H1 (cell line): ENCODE measurements around the gene ADAMTS4. TPM values are rescaled to one million over a fixed set of nuclear protein-coding genes. Genes with fewer than 3 reads are reported as not detected.
A peak's percentile ranks its signal among the peaks of the same experiment; 100 is the strongest.

Source experiments
- CTCF ChIA-PET: fragments of 300-600 bp; sonication (Branson Sonifier 250); formaldehyde crosslinking; loops from one replicate; lab custom pipeline; 2021; ENCODE audit not compliant: partially characterized antibody; lab: Charles Lee
- POLR2A ChIA-PET: fragments of 300-600 bp; sonication (Branson Sonifier 250); formaldehyde crosslinking; loops from one replicate; lab custom pipeline; 2021; ENCODE audit warnings: inconsistent platforms; ENCODE audit not compliant: partially characterized antibody; lab: Charles Lee
- DNase-seq, 2 experiments: peaks; one replicate each; pipeline versions ENCODE4 v3.0.0 to v3.0.0-alpha.2; 2010 to 2022; ENCODE audit warnings: low spot score in 2 of 2, low read depth in 1 of 2, mixed read lengths in 1 of 2
- FAIRE-seq: peaks from 2 replicates; lab custom pipeline; 2011; peaks lifted over from hg19 to GRCh38; lab: Jason Lieb, UNC
- H2AFZ ChIP-seq: 2 replicates; pipeline ENCODE4 v1.8.1; 2012; ENCODE audit warnings: low read length, inconsistent platforms
- H2AK5ac ChIP-seq: 2 replicates; pipeline ENCODE4 v1.6.1; 2013; ENCODE audit warnings: low read depth, low read length
- H2BK120ac ChIP-seq: replicated peaks from 2 replicates; pipeline ENCODE3; 2013; ENCODE audit warnings: low read depth, low read length, inconsistent platforms
- H2BK12ac ChIP-seq: 2 replicates; pipeline ENCODE4 v1.6.1; 2013; ENCODE audit warnings: low read depth, low read length
- H2BK15ac ChIP-seq: 2 replicates; pipeline ENCODE4 v1.6.1; 2013; ENCODE audit warnings: low read length
- H2BK20ac ChIP-seq: 2 replicates; pipeline ENCODE4 v1.6.1; 2013; ENCODE audit warnings: low read length
- H2BK5ac ChIP-seq: 2 replicates; pipeline ENCODE4 v1.6.1; 2013; ENCODE audit warnings: low read depth, low read length
- H3K14ac ChIP-seq: 2 replicates; pipeline ENCODE4 v1.6.1; 2013; ENCODE audit warnings: inconsistent platforms; ENCODE audit not compliant: insufficient read length
- H3K18ac ChIP-seq: 2 replicates; pipeline ENCODE4 v1.6.1; 2013; ENCODE audit warnings: low read length; ENCODE audit errors: extremely low read depth
- H3K23ac ChIP-seq: 2 replicates; pipeline ENCODE4 v1.6.1; 2013; ENCODE audit warnings: inconsistent platforms; ENCODE audit not compliant: insufficient read length
- H3K23me2 ChIP-seq: 2 replicates; pipeline ENCODE4 v1.6.1; 2013; ENCODE audit warnings: low read depth, low read length
- H3K27ac ChIP-seq: 2 replicates; pipeline ENCODE4 v1.6.1; 2011; ENCODE audit warnings: low read depth, low read length, inconsistent platforms
- H3K27me3 ChIP-seq, 4 experiments: replicated peaks in 1 of 4; 1 replicate in 1 of 4; 2 replicates in 3 of 4; pipeline versions ENCODE4 v1.6.1 to v1.8.1; 2011 to 2013; ENCODE audit warnings: low read length in 3 of 4, mild to moderate bottlenecking in 3 of 4, inconsistent platforms in 2 of 4, mixed read lengths in 2 of 4, moderate library complexity in 1 of 4; ENCODE audit not compliant: control insufficient read depth in 3 of 4, insufficient read depth in 3 of 4; ENCODE audit errors: extremely low read depth in 1 of 4
- H3K36me3 ChIP-seq, 4 experiments: 2 replicates each; pipeline versions ENCODE4 v1.6.1 to v1.8.1; 2011 to 2013; ENCODE audit warnings: mild to moderate bottlenecking in 4 of 4, low read length in 3 of 4, moderate library complexity in 2 of 4, control low read depth in 1 of 4, inconsistent platforms in 1 of 4; ENCODE audit not compliant: insufficient read depth in 4 of 4, control insufficient read depth in 2 of 4
- H3K4ac ChIP-seq: replicated peaks from 2 replicates; pipeline ENCODE3; 2013; ENCODE audit warnings: low read length, low read depth, mixed read lengths, inconsistent platforms; ENCODE audit not compliant: insufficient read length
- H3K4me1 ChIP-seq, 4 experiments: replicated peaks in 1 of 4; 1 replicate in 1 of 4; 2 replicates in 3 of 4; pipeline versions ENCODE4 v1.6.1 to v1.8.1; 2011 to 2013; ENCODE audit warnings: low read length in 3 of 4, inconsistent platforms in 2 of 4, mixed read lengths in 1 of 4; ENCODE audit not compliant: insufficient read depth in 4 of 4, control insufficient read depth in 3 of 4
- H3K4me2 ChIP-seq, 2 experiments: 2 replicates each; pipeline versions ENCODE4 v1.6.1 to v1.8.1; 2011 to 2013; ENCODE audit warnings: low read depth in 2 of 2, low read length in 2 of 2, control low read depth in 1 of 2, inconsistent platforms in 1 of 2, mild to moderate bottlenecking in 1 of 2; ENCODE audit not compliant: insufficient read depth in 1 of 2
- H3K4me3 ChIP-seq, 4 experiments: fragments of 200-600, 300-600 bp in 1 of 4; sonication (generic), shearing (Covaris generic), sonication (Bioruptor Twin) in 1 of 4; 2 replicates each; pipeline versions ENCODE4 v1.5.1 to v1.8.1; 2011 to 2016; ENCODE audit warnings: low read length in 4 of 4, low read depth in 3 of 4, control low read depth in 2 of 4, inconsistent platforms in 2 of 4, mild to moderate bottlenecking in 2 of 4, mixed read lengths in 1 of 4, moderate library complexity in 1 of 4; ENCODE audit not compliant: insufficient read depth in 2 of 4; ENCODE audit errors: extremely low read depth in 1 of 4
- H3K56ac ChIP-seq: replicated peaks from 2 replicates; pipeline ENCODE3; 2013; ENCODE audit warnings: low read depth, mild to moderate bottlenecking, mixed read lengths, low read length, inconsistent platforms; ENCODE audit not compliant: insufficient read length
- H3K79me1 ChIP-seq: 2 replicates; pipeline ENCODE4 v1.6.1; 2013; ENCODE audit warnings: low read depth, low read length, control low read depth
- H3K79me2 ChIP-seq, 2 experiments: 2 replicates each; pipeline versions ENCODE4 v1.6.1 to v1.8.1; 2012 to 2013; ENCODE audit warnings: low read length in 2 of 2, mild to moderate bottlenecking in 2 of 2, inconsistent platforms in 1 of 2; ENCODE audit not compliant: insufficient read depth in 2 of 2, control insufficient read depth in 1 of 2
- H3K9ac ChIP-seq, 4 experiments: replicated peaks in 1 of 4; 1 replicate in 1 of 4; 2 replicates in 3 of 4; pipeline versions ENCODE4 v1.6.1 to v1.8.1; 2011 to 2013; ENCODE audit warnings: low read depth in 3 of 4, low read length in 3 of 4, control low read depth in 2 of 4, mild to moderate bottlenecking in 2 of 4, moderate library complexity in 2 of 4, inconsistent platforms in 1 of 4; ENCODE audit errors: extremely low read depth in 1 of 4
- H3K9me3 ChIP-seq, 2 experiments: 2 replicates each; pipeline versions ENCODE4 v1.6.1 to v1.8.1; 2012 to 2013; ENCODE audit warnings: mild to moderate bottlenecking in 2 of 2, moderate library complexity in 2 of 2, control low read depth in 1 of 2, inconsistent platforms in 1 of 2, low read depth in 1 of 2, low read length in 1 of 2, mixed read lengths in 1 of 2; ENCODE audit not compliant: insufficient read depth in 2 of 2
- H4K20me1 ChIP-seq, 2 experiments: replicated peaks in 1 of 2; 2 replicates each; pipeline versions ENCODE3 to v1.8.1; 2011 to 2013; ENCODE audit warnings: inconsistent platforms in 2 of 2, low read length in 2 of 2, mild to moderate bottlenecking in 1 of 2; ENCODE audit not compliant: insufficient read depth in 2 of 2, control insufficient read depth in 1 of 2
- H4K5ac ChIP-seq: 2 replicates; pipeline ENCODE4 v1.6.1; 2013; ENCODE audit warnings: low read length, low read depth, mixed read lengths, inconsistent platforms; ENCODE audit not compliant: insufficient read length
- H4K8ac ChIP-seq: 2 replicates; pipeline ENCODE4 v1.8.0; 2013; ENCODE audit warnings: mild to moderate bottlenecking, moderate library complexity, low read length, inconsistent platforms; ENCODE audit not compliant: insufficient read depth; ENCODE audit errors: extremely low read depth
- H4K91ac ChIP-seq: replicated peaks from 2 replicates; pipeline ENCODE3; 2013; ENCODE audit warnings: low read length, mixed read lengths, inconsistent platforms; ENCODE audit not compliant: insufficient read length
- WGBS, 2 experiments: shearing (Covaris generic) in 1 of 2; methylation state at CpG; one replicate each; pipeline versions ENCODE4 v1.1.6 to v1.1.7; 2013 to 2015; ENCODE audit warnings: low lambda C conversion rate in 2 of 2, mixed read lengths in 2 of 2, inconsistent platforms in 1 of 2, low coverage in 1 of 2, missing lambda C conversion rate in 1 of 2; ENCODE audit not compliant: insufficient replicate concordance in 2 of 2, insufficient coverage in 1 of 2, insufficient read length in 1 of 2; ENCODE audit errors: extremely low coverage in 1 of 2, missing lambda C conversion rate in 1 of 2; 5-methylcytosine and 5-hydroxymethylcytosine counted together
- polyA plus RNA-seq, 7 experiments: library from polyadenylated mRNA; depleted of rRNA in 3 of 7; stranded (reverse) in 5 of 7; unstranded in 2 of 7; fragments of >200 nt in 5 of 7; fragments of 200-250 nt in 2 of 7; gene quantifications; 1 replicate in 5 of 7; 2 replicates in 1 of 7; 4 replicates in 1 of 7; pipeline versions ENCODE4 v1.2.1 to v1.2.3, GENCODE V29; 2011 to 2013; ENCODE audit warnings: missing spikeins in 2 of 7, mixed read lengths in 2 of 7
- total RNA-seq: library from RNA; stranded (reverse); fragmentation: NEBNext Ultra II Directional; extraction: Animal tissue kit (Norgen Biotek cat#: 25700); gene quantifications from 2 replicates; pipeline ENCODE4 v1.2.1, GENCODE V29; 2021

The ADAMTS4 gene
- total and polyA plus RNA-seq, 2 of the 8 experiments (the other 6 are each of a cell fraction or from before 2014, with no cell fraction given), result 4.6 to 7.2 TPM

GRCh38 chr1:161238039-161238473 lies 39.2 kb upstream of the ADAMTS4 start, which contains the start of gene NR1I3:
Gene NR1I3 (minus strand): TSS chr1:161238203. CDS start chr1:161236565, 1,638 bp downstream.
- Histone ChIP-seq H3K23me2 (no peaks in the 10 kb centered on the region), H3K23ac (no peak within 1 kb of the TSS), H3K18ac (no peak within 1 kb of the TSS), H3K9me3 (no peaks in the 10 kb centered on the region), H3K14ac (no peak within 1 kb of the TSS), H3K4me2 (no peak within 1 kb of the TSS), H3K4me1 (no peaks in the 10 kb centered on the region), H4K8ac (peak within 1 kb of the TSS; percentile 57), H3K56ac (no peak within 1 kb of the TSS), H4K5ac (no peak within 1 kb of the TSS), H3K4me3 (no peak within 1 kb of the TSS), H3K9ac (no peak within 1 kb of the TSS), H4K20me1 (no peaks in the 10 kb centered on the region), H3K79me2 (no peaks in the 10 kb centered on the region), H2BK15ac (no peak within 1 kb of the TSS), H2AFZ (no peak within 1 kb of the TSS), H3K36me3 (no peaks in the 10 kb centered on the region), H4K91ac (no peak within 1 kb of the TSS), H3K27me3 (no peaks in the 10 kb centered on the region), H2BK120ac (no peak within 1 kb of the TSS), H2BK20ac (no peak within 1 kb of the TSS), H2BK12ac (no peak within 1 kb of the TSS), H3K4ac (no peak within 1 kb of the TSS), H2AK5ac (no peak within 1 kb of the TSS), H2BK5ac (no peak within 1 kb of the TSS), H3K27ac (no peak within 1 kb of the TSS), H3K79me1 (no peaks in the 10 kb centered on the region)
- FAIRE-seq, result no peak
- WGBS, 2 experiments, result 95% methylated on average over 4 of the region's 4 CpGs; no CpG with 5 or more reads in 1 of the 2 experiments
- ChIA-PET POLR2A (interaction anchor here (0.6 to 2.3 kb wide), 3 partner anchors 9 to 54 kb away, joined by 3 to 7 read pairs (median 4); no protein-coding TSS in a partner anchor), CTCF (interaction anchor here (0.7 to 8.6 kb wide), 8 partner anchors 10 to 144 kb away, joined by 3 to 84 read pairs (median 4); partner anchors contain the start of genes APOA2 and TOMM40L)
- DNase-seq, result no peak
